GM06990 (cell line): ENCODE data around the gene NEURL1B.
A peak's percentile ranks its signal among the peaks of the same experiment; 100 is the strongest.

ENCODE experiments used
- DNase-seq: peaks from one replicate; pipeline ENCODE4 v3.0.0-alpha.2; 2011; ENCODE audit not compliant: insufficient read length; ENCODE audit errors: extremely low read depth
- H3K27me3 ChIP-seq: replicated peaks from 2 replicates; pipeline ENCODE4 v1.6.0; 2011; ENCODE audit warnings: low read length; ENCODE audit not compliant: control insufficient read depth, insufficient read depth
- H3K36me3 ChIP-seq: 2 replicates; pipeline ENCODE4 v1.5.1; 2011; ENCODE audit warnings: low read length; ENCODE audit not compliant: control insufficient read depth, insufficient read depth
- H3K4me3 ChIP-seq: replicated peaks from 2 replicates; pipeline ENCODE4 v1.5.1; 2011; ENCODE audit warnings: low read depth, mild to moderate bottlenecking, control low read depth, low read length
- CTCF ChIP-seq: IDR thresholded peaks from 2 replicates; pipeline ENCODE4 v1.5.1; 2011; ENCODE audit warnings: low read length, control low read depth, mild to moderate bottlenecking, inconsistent platforms; ENCODE audit not compliant: insufficient read depth, poor library complexity, severe bottlenecking

Gene NEURL1B

GRCh38 chr5:172694061-172694460 is 53.0 kb downstream of the NEURL1B start:
- Histone ChIP-seq H3K36me3 (no peaks in the 10 kb centered on the region), H3K27me3 (no peaks in the 10 kb centered on the region), H3K4me3 (no peak overlapping the region)
- no peak for TF ChIP-seq CTCF
- DNase-seq = no peak

- H3K27me3 ChIP-seq = no peaks in the 10 kb centered on the region
- no peaks in the 10 kb centered on the region for H3K36me3 ChIP-seq
- H3K4me3 ChIP-seq = no peak overlapping the region
- no peak for DNase-seq
- no peak for TF ChIP-seq CTCF
Observed at GRCh38 chr5:172694541-172694940, 53.5 kb downstream of the NEURL1B start.

GRCh38 chr5:172695232-172696054 is 54.4 kb downstream of the NEURL1B start:
- DNase-seq = no peak
- Histone ChIP-seq H3K4me3 (no peak overlapping the region), H3K27me3 (no peaks in the 10 kb centered on the region), H3K36me3 (no peaks in the 10 kb centered on the region)
- TF ChIP-seq CTCF = no peak

GRCh38 chr5:172696171-172696849 is 55.2 kb downstream of the NEURL1B start:
- H3K27me3 ChIP-seq = no peaks in the 10 kb centered on the region; the same call in 1 of the 2 replicates
- no peak for TF ChIP-seq CTCF
- DNase-seq = no peak
- H3K36me3 ChIP-seq = no peaks in the 10 kb centered on the region
- no peak overlapping the region for H3K4me3 ChIP-seq

- TF ChIP-seq CTCF = peak; percentile 93
- Histone ChIP-seq H3K4me3 (peak overlapping the region; percentile 47), H3K27me3 (no peaks in the 10 kb centered on the region; the same call in 1 of the 2 replicates), H3K36me3 (no peaks in the 10 kb centered on the region)
- DNase-seq = peak; percentile 67
Observed at GRCh38 chr5:172697123-172698121, 56.4 kb downstream of the NEURL1B start.
